SK-N-SH (cell line): ENCODE measurements around the gene FRAS1. TPM values are rescaled to one million over a fixed set of nuclear protein-coding genes. Genes with fewer than 3 reads are reported as not detected.

ENCODE experiments used
- CTCF ChIA-PET: fragments of 300-600, 350-600 bp; formaldehyde crosslinking; extraction: SDS; loops from one replicate; lab custom pipeline; 2021; lab: Yijun Ruan, JAX
- POLR2A ChIA-PET: fragments of 350-600 bp; sonication (Branson Sonifier 250); formaldehyde crosslinking; extraction: SDS; loops from one replicate; lab custom pipeline; 2020; ENCODE audit warnings: antibody characterized with exemption, inconsistent platforms; lab: Yijun Ruan, JAX
- DNase-seq: peaks from one replicate; pipeline ENCODE4 v3.0.0; 2012
- H2AFZ ChIP-seq: fragments of 200-600 bp; sonication (generic); 2 replicates; pipeline ENCODE4 v1.8.1; 2016; ENCODE audit warnings: antibody characterized with exemption, mild to moderate bottlenecking, low read depth
- H3F3A ChIP-seq: fragments of 200-600 bp; sonication (generic); replicated peaks from 2 replicates; pipeline ENCODE3; 2016; ENCODE audit warnings: antibody characterized with exemption, mild to moderate bottlenecking; ENCODE audit not compliant: insufficient read depth
- H3K27ac ChIP-seq, 2 experiments: fragments of 200-500 bp in 1 of 2; fragments of 200-600 bp in 1 of 2; sonication (Bioruptor generic) in 1 of 2; sonication (generic), shearing (Covaris generic) in 1 of 2; 2 replicates each; pipeline versions ENCODE4 v1.5.1 to v1.6.1; 2014 to 2016; ENCODE audit warnings: low read depth in 2 of 2, inconsistent platforms in 1 of 2, low read length in 1 of 2, mild to moderate bottlenecking in 1 of 2, mixed read lengths in 1 of 2
- H3K27me3 ChIP-seq: fragments of 200-600 bp; sonication (generic), shearing (Covaris generic); 2 replicates; pipeline ENCODE4 v1.6.1; 2016; ENCODE audit warnings: mixed run types; ENCODE audit not compliant: insufficient read depth
- H3K36me3 ChIP-seq, 2 experiments: fragments of 200-500 bp in 1 of 2; fragments of 200-600 bp in 1 of 2; sonication (Bioruptor generic) in 1 of 2; sonication (generic) in 1 of 2; replicated peaks in 1 of 2; 2 replicates each; pipeline versions ENCODE3 to v1.5.1; 2014 to 2016; ENCODE audit warnings: low read length in 1 of 2, mild to moderate bottlenecking in 1 of 2; ENCODE audit not compliant: insufficient read depth in 2 of 2, control insufficient read depth in 1 of 2
- H3K4me1 ChIP-seq, 2 experiments: fragments of 200-500 bp in 1 of 2; fragments of 200-600 bp in 1 of 2; sonication (Bioruptor generic) in 1 of 2; sonication (generic), shearing (Covaris generic) in 1 of 2; 2 replicates each; pipeline versions ENCODE4 v1.5.1 to v1.6.1; 2014 to 2016; ENCODE audit warnings: low read depth in 1 of 2, low read length in 1 of 2, mixed run types in 1 of 2; ENCODE audit not compliant: insufficient read depth in 2 of 2, control insufficient read depth in 1 of 2
- H3K4me2 ChIP-seq: fragments of 200-600 bp; sonication (generic), shearing (Covaris generic); 2 replicates; pipeline ENCODE4 v1.6.1; 2017; ENCODE audit warnings: mixed run types
- H3K4me3 ChIP-seq, 2 experiments: fragments of 200-500 bp in 1 of 2; fragments of 200-600 bp in 1 of 2; sonication (Bioruptor generic) in 1 of 2; sonication (generic), shearing (Covaris generic) in 1 of 2; 2 replicates each; pipeline versions ENCODE4 v1.5.1 to v1.8.1; 2014 to 2016; ENCODE audit warnings: low read depth in 2 of 2, inconsistent platforms in 1 of 2, low read length in 1 of 2, mild to moderate bottlenecking in 1 of 2, mixed read lengths in 1 of 2, moderate library complexity in 1 of 2
- H3K79me2 ChIP-seq: fragments of 200-600 bp; sonication (generic); 2 replicates; pipeline ENCODE4 v1.8.1; 2017; ENCODE audit warnings: mild to moderate bottlenecking; ENCODE audit not compliant: insufficient read depth
- H3K9ac ChIP-seq: fragments of 200-600 bp; sonication (generic); 2 replicates; pipeline ENCODE4 v1.6.1; 2017; ENCODE audit warnings: mixed run types
- H3K9me2 ChIP-seq: fragments of 200-600 bp; sonication (generic); 2 replicates; pipeline ENCODE4 v1.6.1; 2017; ENCODE audit warnings: mixed run types
- H3K9me3 ChIP-seq: fragments of 200-600 bp; sonication (generic); 2 replicates; pipeline ENCODE4 v1.6.1; 2017; ENCODE audit warnings: mixed run types, mild to moderate bottlenecking, moderate library complexity
- H4K20me1 ChIP-seq: fragments of 200-600 bp; sonication (generic); 2 replicates; pipeline ENCODE4 v1.6.1; 2017; ENCODE audit warnings: mild to moderate bottlenecking, mixed run types; ENCODE audit not compliant: insufficient read depth
- CHD2 ChIP-seq: fragments of 150-350 bp; IDR thresholded peaks from 2 replicates; pipeline ENCODE4 v1.6.1; 2018; ENCODE audit warnings: low read length; ENCODE audit not compliant: partially characterized antibody
- EP300 ChIP-seq, 2 experiments: IDR thresholded peaks; 2 replicates each; pipeline versions ENCODE4 v1.4.0 to v1.6.1; 2012; ENCODE audit warnings: borderline replicate concordance in 1 of 2, low read depth in 1 of 2, low read length in 1 of 2
- EZH2phosphoT487 ChIP-seq: fragments of 200-600 bp; sonication (generic); IDR thresholded peaks from 2 replicates; pipeline ENCODE4 v1.6.1; 2017; ENCODE audit warnings: low read depth, mixed run types, mild to moderate bottlenecking, antibody characterized with exemption, moderate library complexity, borderline replicate concordance
- FOSL2 ChIP-seq: IDR thresholded peaks from 2 replicates; pipeline ENCODE4 v1.4.0; 2012; ENCODE audit warnings: low read depth, mild to moderate bottlenecking, moderate library complexity, borderline replicate concordance
- FOXJ3 ChIP-seq: sonication (generic); formaldehyde crosslinking; IDR thresholded peaks from 2 replicates; pipeline ENCODE4 v1.5.1; 2020; ENCODE audit warnings: mild to moderate bottlenecking, missing genetic modification reagents
- FOXM1 ChIP-seq: IDR thresholded peaks from 2 replicates; pipeline ENCODE4 v1.4.0; 2012; ENCODE audit warnings: low read depth, mild to moderate bottlenecking
- GABPA ChIP-seq: IDR thresholded peaks from 2 replicates; pipeline ENCODE4 v1.4.0; 2012; ENCODE audit warnings: low read depth, mild to moderate bottlenecking
- GATA2 ChIP-seq: sonication (generic); formaldehyde crosslinking; IDR thresholded peaks from 2 replicates; pipeline ENCODE4 v1.5.0; 2020; ENCODE audit warnings: mild to moderate bottlenecking, missing genetic modification reagents
- JUND ChIP-seq: IDR thresholded peaks from 2 replicates; pipeline ENCODE4 v1.4.0; 2012
- MEF2A ChIP-seq: IDR thresholded peaks from 2 replicates; pipeline ENCODE4 v1.4.0; 2012; ENCODE audit warnings: low read depth, borderline replicate concordance
- NFIC ChIP-seq: IDR thresholded peaks from 2 replicates; pipeline ENCODE4 v1.4.0; 2012; ENCODE audit warnings: borderline replicate concordance
- NRF1 ChIP-seq: IDR thresholded peaks from 2 replicates; pipeline ENCODE4 v1.6.1; 2012; ENCODE audit warnings: low read depth, mild to moderate bottlenecking, low read length
- POLR2AphosphoS5 ChIP-seq: IDR thresholded peaks from 2 replicates; pipeline ENCODE4 v1.6.1; 2012; ENCODE audit warnings: low read depth, low read length
- RAD21 ChIP-seq: IDR thresholded peaks from 2 replicates; pipeline ENCODE4 v1.6.1; 2012; ENCODE audit warnings: mild to moderate bottlenecking, low read length
- RCOR1 ChIP-seq: fragments of 150-350 bp; IDR thresholded peaks from 2 replicates; pipeline ENCODE4 v1.6.1; 2017; ENCODE audit warnings: antibody characterized with exemption, low read length
- RFX5 ChIP-seq: IDR thresholded peaks from 2 replicates; pipeline ENCODE4 v1.6.1; 2012; ENCODE audit warnings: mild to moderate bottlenecking, improper control_type of control experiment, low read length
- RXRA ChIP-seq: IDR thresholded peaks from 2 replicates; pipeline ENCODE4 v1.4.0; 2012; ENCODE audit warnings: low read depth, mild to moderate bottlenecking, borderline replicate concordance
- SIN3A ChIP-seq: IDR thresholded peaks from 2 replicates; pipeline ENCODE4 v1.6.1; 2012; ENCODE audit warnings: low read depth, mild to moderate bottlenecking, low read length, moderate library complexity, borderline replicate concordance
- SMC3 ChIP-seq: IDR thresholded peaks from 2 replicates; pipeline ENCODE4 v1.6.1; 2012; ENCODE audit warnings: low read depth, low read length, improper control_type of control experiment
- TAF1 ChIP-seq: IDR thresholded peaks from 2 replicates; pipeline ENCODE4 v1.6.1; 2012; ENCODE audit warnings: low read depth, mild to moderate bottlenecking, low read length, moderate library complexity, borderline replicate concordance
- TCF12 ChIP-seq: IDR thresholded peaks from 2 replicates; pipeline ENCODE4 v1.4.0; 2012
- TEAD4 ChIP-seq: IDR thresholded peaks from 2 replicates; pipeline ENCODE4 v1.4.0; 2012; ENCODE audit warnings: mild to moderate bottlenecking, borderline replicate concordance; ENCODE audit not compliant: insufficient read depth
- WGBS: methylation state at CpG from one replicate; pipeline ENCODE4 v1.1.6; 2017; ENCODE audit warnings: low lambda C conversion rate; 5-methylcytosine and 5-hydroxymethylcytosine counted together
- polyA plus RNA-seq, 3 experiments: library from polyadenylated mRNA; depleted of rRNA; stranded (reverse); fragments of >200 nt; gene quantifications; 2 replicates each; pipeline ENCODE4 v1.2.3, GENCODE V29; 2012
- TF ChIP-seq, protein P1 (sequence below): fragments of 150-350 bp; IDR thresholded peaks from 2 replicates; pipeline ENCODE4 v1.6.1; 2017; ENCODE audit warnings: antibody characterized with exemption, low read length, low read depth, borderline replicate concordance
- TF ChIP-seq, protein P2 (sequence below): IDR thresholded peaks from 2 replicates; pipeline ENCODE4; 2012
- TF ChIP-seq, protein P3 (sequence below): IDR thresholded peaks from 2 replicates; pipeline ENCODE4 v1.4.0; 2012; ENCODE audit warnings: low read depth, borderline replicate concordance
- TF ChIP-seq, protein P4 (sequence below): IDR thresholded peaks from 2 replicates; pipeline ENCODE4 v1.4.0; 2012; ENCODE audit warnings: low read depth, borderline replicate concordance
- TF ChIP-seq, protein P5 (sequence below): fragments of 150-350 bp; IDR thresholded peaks from 2 replicates; pipeline ENCODE4 v1.6.1; 2016; ENCODE audit warnings: mild to moderate bottlenecking, low read depth, low read length

FRAS1 gene
- polyA plus RNA-seq, 1 of the 3 experiments (the other 2 are of a cell fraction) = 8.3 TPM

DNA sequence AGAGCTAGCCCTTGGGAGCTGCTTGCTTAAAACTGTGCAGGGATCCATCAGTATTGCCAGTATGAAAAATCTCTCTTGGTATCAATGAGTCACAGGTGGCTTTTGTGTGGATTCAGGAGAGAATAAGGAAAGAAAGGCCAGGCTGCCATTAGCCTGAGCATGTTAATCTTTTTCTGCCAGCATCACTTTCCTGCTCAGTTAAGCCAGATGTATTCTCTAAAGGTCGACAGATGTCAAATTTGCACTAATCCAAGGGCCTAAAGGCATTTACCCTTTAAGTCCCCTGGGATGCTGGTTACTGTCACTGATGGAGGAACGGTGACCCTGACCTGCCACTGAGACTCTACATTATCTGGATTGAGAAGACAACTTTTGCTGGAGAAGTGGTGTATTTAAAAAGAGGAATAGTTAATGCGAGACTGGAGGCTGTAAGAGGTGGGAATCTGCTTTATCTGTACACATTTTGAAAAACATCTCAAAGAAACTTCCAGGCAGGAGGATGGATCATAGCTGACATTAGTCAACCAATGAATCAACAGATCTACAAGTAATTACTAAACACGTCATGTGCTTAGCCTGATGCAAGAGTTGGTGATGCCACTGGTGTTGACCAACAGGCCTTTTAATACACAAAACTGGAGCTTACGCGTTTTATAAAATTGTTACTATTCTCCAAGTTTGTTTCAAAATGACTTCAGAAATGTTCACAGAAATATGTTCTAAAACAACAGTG is 253.1 kb downstream of the FRAS1 start:
- ChIA-PET POLR2A (no interaction called here), CTCF (interaction anchor here (1.0 to 3.2 kb wide), 3 partner anchors 11 to 91 kb away, joined by 3 to 15 read pairs (median 3); no protein-coding TSS in a partner anchor)
- Histone ChIP-seq H4K20me1 (no peaks in the 10 kb centered on the region), H2AFZ (no peak overlapping the region), H3K4me1 (peaks cover 0 to 8% of the 10 kb centered on the region in 2 experiments; a peak in 2 of 4 replicates), H3K36me3 (peaks cover 3 to 24% of the 10 kb centered on the region in 2 experiments), H3F3A (no peaks in the 10 kb centered on the region), H3K4me2 (no peak overlapping the region), H3K4me3 (no peak overlapping the region), H3K9me3 (no peaks in the 10 kb centered on the region), H3K27me3 (no peaks in the 10 kb centered on the region), H3K9ac (no peak overlapping the region), H3K9me2 (no peaks in the 10 kb centered on the region), H3K79me2 (no peaks in the 10 kb centered on the region), H3K27ac (no peak overlapping the region)
- peak; percentile 57 for DNase-seq
- 73% methylated on average over 6 of the region's 6 CpGs for WGBS
- no peak for TF ChIP-seq FOSL2
- TF ChIP-seq CHD2 = peak; percentile 33
- TF ChIP-seq, protein P1, sequence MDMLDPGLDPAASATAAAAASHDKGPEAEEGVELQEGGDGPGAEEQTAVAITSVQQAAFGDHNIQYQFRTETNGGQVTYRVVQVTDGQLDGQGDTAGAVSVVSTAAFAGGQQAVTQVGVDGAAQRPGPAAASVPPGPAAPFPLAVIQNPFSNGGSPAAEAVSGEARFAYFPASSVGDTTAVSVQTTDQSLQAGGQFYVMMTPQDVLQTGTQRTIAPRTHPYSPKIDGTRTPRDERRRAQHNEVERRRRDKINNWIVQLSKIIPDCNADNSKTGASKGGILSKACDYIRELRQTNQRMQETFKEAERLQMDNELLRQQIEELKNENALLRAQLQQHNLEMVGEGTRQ = no peak
- TF ChIP-seq GATA2 (CRISPR knock-in tag) = peak; percentile 44; the same call in 1 of the 2 replicates
- TF ChIP-seq TAF1 = no peak
- TF ChIP-seq, protein P2, sequence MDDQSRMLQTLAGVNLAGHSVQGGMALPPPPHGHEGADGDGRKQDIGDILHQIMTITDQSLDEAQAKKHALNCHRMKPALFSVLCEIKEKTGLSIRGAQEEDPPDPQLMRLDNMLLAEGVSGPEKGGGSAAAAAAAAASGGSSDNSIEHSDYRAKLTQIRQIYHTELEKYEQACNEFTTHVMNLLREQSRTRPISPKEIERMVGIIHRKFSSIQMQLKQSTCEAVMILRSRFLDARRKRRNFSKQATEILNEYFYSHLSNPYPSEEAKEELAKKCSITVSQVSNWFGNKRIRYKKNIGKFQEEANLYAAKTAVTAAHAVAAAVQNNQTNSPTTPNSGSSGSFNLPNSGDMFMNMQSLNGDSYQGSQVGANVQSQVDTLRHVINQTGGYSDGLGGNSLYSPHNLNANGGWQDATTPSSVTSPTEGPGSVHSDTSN = no peak
- TF ChIP-seq, protein P3, sequence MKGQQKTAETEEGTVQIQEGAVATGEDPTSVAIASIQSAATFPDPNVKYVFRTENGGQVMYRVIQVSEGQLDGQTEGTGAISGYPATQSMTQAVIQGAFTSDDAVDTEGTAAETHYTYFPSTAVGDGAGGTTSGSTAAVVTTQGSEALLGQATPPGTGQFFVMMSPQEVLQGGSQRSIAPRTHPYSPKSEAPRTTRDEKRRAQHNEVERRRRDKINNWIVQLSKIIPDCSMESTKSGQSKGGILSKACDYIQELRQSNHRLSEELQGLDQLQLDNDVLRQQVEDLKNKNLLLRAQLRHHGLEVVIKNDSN = no peak
- TF ChIP-seq FOXJ3 (CRISPR knock-in tag) = no peak
- peak in 1 of 2 experiments; percentile 66; a peak in 1 of 4 replicates for TF ChIP-seq EP300 (IDR thresholded peaks at IDR 0.05; ENCODE audit: borderline replicate concordance in 1 of 2, low read depth in 1 of 2, low read length in 1 of 2)
- TF ChIP-seq MEF2A = no peak
- TF ChIP-seq TCF12 = no peak
- TF ChIP-seq RCOR1 = peak; percentile 56; the same call in 1 of the 2 replicates
- TF ChIP-seq NFIC = no peak
- TF ChIP-seq GABPA = no peak
- no peak for TF ChIP-seq RAD21
- no peak for TF ChIP-seq TEAD4
- no peak for TF ChIP-seq RFX5
- TF ChIP-seq JUND = no peak
- TF ChIP-seq, protein P4, sequence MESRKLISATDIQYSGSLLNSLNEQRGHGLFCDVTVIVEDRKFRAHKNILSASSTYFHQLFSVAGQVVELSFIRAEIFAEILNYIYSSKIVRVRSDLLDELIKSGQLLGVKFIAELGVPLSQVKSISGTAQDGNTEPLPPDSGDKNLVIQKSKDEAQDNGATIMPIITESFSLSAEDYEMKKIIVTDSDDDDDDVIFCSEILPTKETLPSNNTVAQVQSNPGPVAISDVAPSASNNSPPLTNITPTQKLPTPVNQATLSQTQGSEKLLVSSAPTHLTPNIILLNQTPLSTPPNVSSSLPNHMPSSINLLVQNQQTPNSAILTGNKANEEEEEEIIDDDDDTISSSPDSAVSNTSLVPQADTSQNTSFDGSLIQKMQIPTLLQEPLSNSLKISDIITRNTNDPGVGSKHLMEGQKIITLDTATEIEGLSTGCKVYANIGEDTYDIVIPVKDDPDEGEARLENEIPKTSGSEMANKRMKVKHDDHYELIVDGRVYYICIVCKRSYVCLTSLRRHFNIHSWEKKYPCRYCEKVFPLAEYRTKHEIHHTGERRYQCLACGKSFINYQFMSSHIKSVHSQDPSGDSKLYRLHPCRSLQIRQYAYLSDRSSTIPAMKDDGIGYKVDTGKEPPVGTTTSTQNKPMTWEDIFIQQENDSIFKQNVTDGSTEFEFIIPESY = no peak
- TF ChIP-seq SIN3A = no peak
- TF ChIP-seq NRF1 = no peak
- no peak for TF ChIP-seq POLR2AphosphoS5
- no peak for TF ChIP-seq RXRA
- TF ChIP-seq, protein P5, sequence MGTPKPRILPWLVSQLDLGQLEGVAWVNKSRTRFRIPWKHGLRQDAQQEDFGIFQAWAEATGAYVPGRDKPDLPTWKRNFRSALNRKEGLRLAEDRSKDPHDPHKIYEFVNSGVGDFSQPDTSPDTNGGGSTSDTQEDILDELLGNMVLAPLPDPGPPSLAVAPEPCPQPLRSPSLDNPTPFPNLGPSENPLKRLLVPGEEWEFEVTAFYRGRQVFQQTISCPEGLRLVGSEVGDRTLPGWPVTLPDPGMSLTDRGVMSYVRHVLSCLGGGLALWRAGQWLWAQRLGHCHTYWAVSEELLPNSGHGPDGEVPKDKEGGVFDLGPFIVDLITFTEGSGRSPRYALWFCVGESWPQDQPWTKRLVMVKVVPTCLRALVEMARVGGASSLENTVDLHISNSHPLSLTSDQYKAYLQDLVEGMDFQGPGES = no peak
- TF ChIP-seq FOXM1 = no peak
- TF ChIP-seq SMC3 = no peak
- TF ChIP-seq EZH2phosphoT487 = no peak
